ENCODE results near the gene SPAG6. TPM values are rescaled to one million over a fixed set of nuclear protein-coding genes. Genes with fewer than 3 reads are reported as not detected.
A peak's percentile ranks its signal among the peaks of the same experiment; 100 is the strongest.
"Not testable (repeated sequence)": the region's sequence is repeated elsewhere in the genome, so short reads cannot be mapped to it uniquely, and the experiment has no call there.

SPAG6 gene
- total RNA-seq, 1 donor from 2014 or later = not detected

DNA sequence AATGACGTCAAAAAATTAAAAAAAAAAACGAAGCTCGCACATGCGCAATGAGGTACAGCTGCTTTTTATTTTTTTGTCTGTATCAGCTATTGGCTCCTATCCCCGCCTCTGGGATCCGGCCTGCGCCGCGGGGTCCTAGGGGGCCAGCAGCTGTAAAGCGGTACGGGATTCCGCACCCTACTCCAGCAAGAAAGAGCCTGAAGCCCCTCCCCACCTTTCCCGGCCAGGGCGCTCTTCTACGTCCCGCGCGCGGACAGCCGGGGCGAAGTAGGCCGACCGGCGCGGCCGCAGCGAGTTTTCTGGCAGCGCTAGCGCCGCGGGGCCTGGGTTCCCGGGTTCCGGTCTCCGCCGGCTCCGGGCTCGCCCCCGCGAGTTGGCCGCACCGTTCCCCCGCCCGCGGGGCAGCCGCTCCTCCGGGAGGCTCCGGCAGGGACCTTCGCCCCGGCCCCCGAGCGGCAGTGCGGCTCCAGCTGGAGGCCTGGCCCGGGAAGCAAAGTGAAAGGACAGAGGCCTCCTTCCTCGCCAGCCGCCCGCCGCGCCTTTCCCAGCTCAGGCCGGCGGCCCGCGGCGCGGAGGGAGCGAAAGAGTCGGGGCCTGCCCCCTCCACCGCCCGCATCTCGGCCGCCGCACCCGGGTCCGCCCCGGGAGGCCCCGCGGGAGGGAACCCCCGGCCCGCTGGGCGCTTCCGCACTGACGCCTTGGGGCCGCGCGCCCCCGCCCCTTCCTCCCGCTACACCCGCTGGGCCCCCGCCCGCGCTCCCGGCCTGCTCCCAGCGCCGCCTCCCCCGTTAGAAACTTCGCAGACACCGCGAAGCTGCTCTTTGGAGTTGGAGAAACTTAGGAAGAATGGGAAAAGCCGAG lies 4.7 kb upstream of the SPAG6 start:
- peak; percentile 91 for DNase-seq
- Mint-ChIP-seq H3K27ac (peak overlapping the region; percentile 92), H3K27me3 (peaks cover 68% of the 10 kb centered on the region), H3K9me3 (no peaks in the 10 kb centered on the region), H3K36me3 (ENCODE audit: low read depth) (no peaks in the 10 kb centered on the region), H3K4me1 (peaks cover 40% of the 10 kb centered on the region), H3K4me3 (peak overlapping the region; percentile 77)
- intact Hi-C loops (cut with micrococcal nuclease) = loop anchor here (1.0 to 10.0 kb wide), 9 partner anchors 19 to 1166 kb away; partner anchors contain the start of genes BMI1 and DNAJC1

DNA sequence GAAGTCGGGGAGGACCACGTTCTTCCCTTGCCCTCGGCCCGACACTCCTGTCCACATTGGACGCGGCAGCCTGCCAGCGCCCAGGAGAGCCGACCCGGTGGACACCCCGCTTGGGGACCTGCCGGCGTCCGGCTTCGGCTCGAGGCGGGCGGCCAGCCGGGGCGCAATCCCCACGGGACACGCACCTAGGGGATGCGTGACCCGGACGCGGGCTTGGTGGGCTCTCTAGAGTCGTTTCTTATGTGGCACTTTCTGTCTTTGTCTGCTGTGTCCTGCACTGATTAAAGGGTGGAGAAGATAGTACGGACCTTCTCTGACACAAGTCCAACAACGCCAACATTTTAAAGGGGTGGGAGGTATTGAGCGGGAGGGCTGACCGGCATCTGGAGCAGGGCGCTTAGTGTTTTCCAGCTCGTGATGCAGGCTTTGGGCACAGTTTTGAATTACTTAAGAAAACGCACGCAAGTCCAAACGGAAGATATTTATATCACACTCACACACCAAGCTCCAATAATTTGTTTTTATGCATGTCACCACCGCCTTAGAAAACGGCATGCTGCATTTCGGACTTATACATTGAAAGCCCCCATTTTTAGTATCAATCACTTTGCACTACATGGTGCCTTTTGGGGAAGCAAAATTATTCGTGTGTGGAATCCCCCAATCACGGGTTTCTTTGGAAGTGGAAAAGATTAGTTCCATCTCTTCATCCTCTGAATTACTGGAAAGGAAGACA lies 3.9 kb upstream of the SPAG6 start:
- DNase-seq = no peak
- H3K4me1 Mint-ChIP-seq = peaks cover 40% of the 10 kb centered on the region
- intact Hi-C loops (cut with micrococcal nuclease) = loop anchor here (1.0 to 10.0 kb wide), 8 partner anchors 25 to 1167 kb away; partner anchors contain the start of gene DNAJC1

DNA sequence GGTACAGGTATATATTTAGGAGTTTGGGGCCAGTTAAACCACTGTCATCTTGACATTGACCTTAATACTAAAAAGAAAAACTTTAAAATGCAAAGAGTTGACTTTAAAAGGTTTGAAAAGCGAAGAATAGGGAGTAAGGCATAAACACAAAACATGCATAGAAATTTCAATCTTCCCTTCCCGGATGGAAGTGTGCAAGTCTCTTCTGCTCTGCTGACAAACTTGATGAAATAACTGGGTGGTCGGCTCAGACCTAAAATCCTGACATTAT lies 3.4 kb upstream of the SPAG6 start:
- H3K27ac Mint-ChIP-seq = no peak overlapping the region
- H3K27me3 Mint-ChIP-seq = peaks cover 75% of the 10 kb centered on the region
- DNase-seq = no peak
- peaks cover 7% of the 10 kb centered on the region for H3K9me3 Mint-ChIP-seq
- intact Hi-C loops (cut with micrococcal nuclease) = loop anchor here (1.0 to 10.0 kb wide), 9 partner anchors 25 to 1167 kb away; partner anchors contain the start of gene DNAJC1
- peak overlapping the region; percentile 77 for H3K4me3 Mint-ChIP-seq
- H3K36me3 Mint-ChIP-seq (ENCODE audit: low read depth) = peaks cover 3% of the 10 kb centered on the region
- peaks cover 39% of the 10 kb centered on the region for H3K4me1 Mint-ChIP-seq

More for the DNA sequence above, 3.9 kb upstream of the SPAG6 start:
- Mint-ChIP-seq H3K4me3 (peak overlapping the region; percentile 77), H3K9me3 (peaks cover 5% of the 10 kb centered on the region), H3K36me3 (ENCODE audit: low read depth) (peaks cover under 1% of the 10 kb centered on the region), H3K27ac (peak overlapping the region; percentile 66), H3K27me3 (peaks cover 74% of the 10 kb centered on the region)

DNA sequence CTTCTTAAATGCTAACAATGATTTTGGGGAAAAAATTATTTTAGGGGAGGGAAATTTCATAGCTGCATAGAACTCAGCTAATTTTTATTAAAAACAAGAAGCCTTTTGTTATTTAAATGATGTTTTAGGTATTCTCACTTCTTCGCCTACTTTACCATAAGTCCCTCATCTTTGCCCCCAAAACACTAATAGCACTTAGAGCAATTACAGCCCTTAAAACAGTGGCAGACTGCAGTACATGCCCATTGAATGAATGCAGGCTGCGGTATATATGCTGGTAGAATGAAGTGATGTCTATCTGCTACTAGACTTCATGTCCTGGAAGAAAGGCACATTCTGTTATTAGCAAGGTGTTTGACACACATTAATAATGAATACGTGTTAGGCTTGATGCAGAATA lies 2.9 kb upstream of the SPAG6 start:
- peaks cover 35% of the 10 kb centered on the region for H3K4me1 Mint-ChIP-seq
- intact Hi-C loops (cut with micrococcal nuclease) = loop anchor here (1.0 to 10.0 kb wide), 5 partner anchors 133 to 1168 kb away; no protein-coding TSS in a partner anchor
- DNase-seq = no peak
- peaks cover 7% of the 10 kb centered on the region for H3K9me3 Mint-ChIP-seq
- H3K36me3 Mint-ChIP-seq (ENCODE audit: low read depth) = peaks cover 3% of the 10 kb centered on the region
- H3K27ac Mint-ChIP-seq = no peak overlapping the region
- H3K27me3 Mint-ChIP-seq = peaks cover 73% of the 10 kb centered on the region
- no peak overlapping the region for H3K4me3 Mint-ChIP-seq

DNA sequence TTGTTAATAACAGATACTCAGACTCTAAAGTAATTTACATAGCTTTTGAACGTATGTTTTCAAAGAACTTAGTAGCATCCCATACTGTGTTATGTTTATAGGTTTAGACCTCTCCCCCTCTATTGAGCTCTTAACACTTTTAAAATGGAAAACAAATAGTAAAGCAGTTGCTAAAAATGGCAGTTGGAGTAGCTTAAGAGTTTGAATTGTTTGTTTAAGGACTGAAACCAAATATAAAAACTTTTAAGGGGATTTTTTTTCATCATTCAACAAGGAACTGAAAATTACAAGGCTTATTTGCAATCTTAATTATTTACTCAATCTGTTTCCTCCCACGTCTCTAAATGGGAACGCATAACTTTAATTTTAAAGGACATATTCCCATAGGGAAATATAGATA lies 1.6 kb upstream of the SPAG6 start:
- peaks cover 73% of the 10 kb centered on the region for H3K27me3 Mint-ChIP-seq
- H3K36me3 Mint-ChIP-seq (ENCODE audit: low read depth) = peaks cover 3% of the 10 kb centered on the region
- DNase-seq = no peak
- H3K9me3 Mint-ChIP-seq = peaks cover 7% of the 10 kb centered on the region
- H3K27ac Mint-ChIP-seq = no peak overlapping the region
- no peak overlapping the region for H3K4me3 Mint-ChIP-seq
- H3K4me1 Mint-ChIP-seq = peaks cover 29% of the 10 kb centered on the region
- intact Hi-C loops (cut with micrococcal nuclease) = loop anchor here (1.0 to 10.0 kb wide), 5 partner anchors 10 to 1169 kb away; no protein-coding TSS in a partner anchor

DNA sequence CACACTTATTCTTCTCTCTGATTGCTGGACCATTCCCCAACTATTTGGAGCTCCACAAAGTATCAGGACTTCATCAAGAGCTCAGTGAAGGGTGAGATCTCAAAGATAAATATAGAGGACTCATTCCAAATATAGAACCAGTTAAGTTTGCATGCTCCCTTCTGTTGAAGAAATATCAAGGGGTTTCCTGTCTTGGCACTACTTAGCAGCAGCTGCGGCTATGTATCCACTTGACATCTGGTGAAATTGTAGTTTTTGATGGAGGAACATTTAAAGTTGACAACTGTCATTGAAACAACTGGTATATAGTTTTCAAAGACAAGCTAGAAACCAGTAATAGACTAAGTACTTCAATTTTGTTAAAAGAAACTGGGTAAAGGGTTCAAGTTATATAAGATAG lies 1.0 kb upstream of the SPAG6 start:
- Mint-ChIP-seq H3K4me3 (peak overlapping the region; percentile 68), H3K27ac (peak overlapping the region; percentile 29), H3K27me3 (peaks cover 72% of the 10 kb centered on the region), H3K36me3 (ENCODE audit: low read depth) (peaks cover 3% of the 10 kb centered on the region), H3K4me1 (peaks cover 25% of the 10 kb centered on the region), H3K9me3 (peaks cover 7% of the 10 kb centered on the region)
- intact Hi-C loops (cut with micrococcal nuclease) = loop anchor here (5.0 to 10.0 kb wide), 4 partner anchors 827 to 1169 kb away; no protein-coding TSS in a partner anchor
- no peak for DNase-seq

DNA sequence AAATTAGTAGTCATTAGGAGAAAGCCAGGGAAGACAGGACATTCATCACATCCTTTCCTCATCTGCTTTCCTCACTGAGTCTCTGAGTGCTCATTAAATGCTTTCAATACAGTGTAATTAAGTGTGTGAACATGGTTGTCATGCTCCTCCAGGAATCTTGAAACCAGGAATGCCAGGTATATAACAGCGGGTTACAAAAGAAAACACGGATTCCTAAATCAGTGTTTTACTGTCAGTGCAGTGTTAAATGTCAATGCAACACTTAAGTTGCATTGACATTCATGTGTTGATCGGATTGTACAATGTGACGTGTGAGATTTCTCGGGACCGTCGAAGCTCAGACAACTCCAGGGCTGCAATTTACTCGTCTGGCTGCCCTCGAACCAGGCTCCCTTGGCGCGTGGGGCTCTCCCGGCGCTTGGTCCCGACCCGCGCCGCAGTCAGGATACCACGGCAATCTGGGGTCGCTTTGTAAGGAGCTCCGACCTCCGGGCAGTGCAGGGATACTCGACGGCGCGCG lies 455 bp upstream of the SPAG6 start:
- DNase-seq = no peak
- Mint-ChIP-seq H3K27ac (peak overlapping the region; percentile 18), H3K27me3 (peaks cover 71% of the 10 kb centered on the region), H3K4me1 (peaks cover 23% of the 10 kb centered on the region), H3K36me3 (ENCODE audit: low read depth) (peaks cover 3% of the 10 kb centered on the region), H3K9me3 (peaks cover 7% of the 10 kb centered on the region), H3K4me3 (peak overlapping the region; percentile 68)
- intact Hi-C loops (cut with micrococcal nuclease) = loop anchor here (5.0 to 10.0 kb wide), 5 partner anchors 642 to 1170 kb away; no protein-coding TSS in a partner anchor

DNA sequence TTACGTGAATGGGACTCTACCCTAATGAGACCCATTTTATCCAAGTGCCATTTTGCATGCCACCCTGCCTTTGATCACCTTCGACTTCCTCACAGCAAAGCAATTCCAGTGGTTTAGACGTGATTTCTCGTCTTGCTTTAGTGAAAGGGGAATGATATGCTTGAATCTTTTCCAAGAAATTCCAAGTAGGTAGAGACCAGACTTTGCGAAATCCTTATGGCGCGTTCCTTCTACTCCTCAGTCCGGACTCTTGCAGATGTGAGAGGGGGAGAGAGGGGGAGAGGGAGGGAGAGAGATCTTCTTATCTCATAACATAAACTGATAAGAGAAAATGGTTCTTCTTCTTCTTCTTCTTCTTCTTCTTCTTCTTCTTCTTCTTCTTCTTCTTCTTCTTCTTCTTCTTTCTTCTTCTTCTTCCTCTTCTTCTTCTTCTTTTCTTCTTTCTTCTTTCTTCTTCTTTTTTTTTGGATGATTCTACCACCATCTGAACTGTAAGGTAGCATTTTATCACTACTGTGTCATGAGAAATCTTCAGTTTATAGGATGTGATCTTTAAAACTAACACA lies 883 bp downstream of the SPAG6 start:
- intact Hi-C loops (cut with micrococcal nuclease) = loop anchor here (5.0 to 10.0 kb wide), 2 partner anchors 641 to 1171 kb away; no protein-coding TSS in a partner anchor
- Mint-ChIP-seq H3K4me3 (peak overlapping the region; percentile 46), H3K36me3 (ENCODE audit: low read depth) (peaks cover 3% of the 10 kb centered on the region), H3K4me1 (peaks cover 20% of the 10 kb centered on the region), H3K9me3 (peaks cover 7% of the 10 kb centered on the region), H3K27me3 (peaks cover 70% of the 10 kb centered on the region), H3K27ac (peak overlapping the region; percentile 67)
- no peak for DNase-seq

DNA sequence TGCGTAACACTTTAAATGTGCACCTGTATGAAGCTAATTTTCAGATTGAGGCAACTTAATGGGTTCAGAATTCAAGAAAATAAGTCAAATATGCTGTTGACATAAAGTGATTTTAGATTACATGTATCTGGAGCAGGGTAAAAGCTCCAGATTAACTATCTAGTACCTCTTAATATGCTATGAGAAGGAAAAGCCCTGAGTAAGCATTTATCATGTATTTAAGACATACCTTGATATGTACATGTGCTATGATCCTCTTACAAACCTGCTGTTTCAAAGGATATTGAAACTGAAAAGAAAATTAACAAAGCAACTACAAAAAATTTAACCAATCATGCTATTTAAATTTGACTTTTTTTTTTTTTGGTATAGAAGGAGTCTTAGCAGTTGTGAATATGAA lies 4.5 kb downstream of the SPAG6 start:
- peaks cover 47% of the 10 kb centered on the region for H3K27me3 Mint-ChIP-seq

DNA sequence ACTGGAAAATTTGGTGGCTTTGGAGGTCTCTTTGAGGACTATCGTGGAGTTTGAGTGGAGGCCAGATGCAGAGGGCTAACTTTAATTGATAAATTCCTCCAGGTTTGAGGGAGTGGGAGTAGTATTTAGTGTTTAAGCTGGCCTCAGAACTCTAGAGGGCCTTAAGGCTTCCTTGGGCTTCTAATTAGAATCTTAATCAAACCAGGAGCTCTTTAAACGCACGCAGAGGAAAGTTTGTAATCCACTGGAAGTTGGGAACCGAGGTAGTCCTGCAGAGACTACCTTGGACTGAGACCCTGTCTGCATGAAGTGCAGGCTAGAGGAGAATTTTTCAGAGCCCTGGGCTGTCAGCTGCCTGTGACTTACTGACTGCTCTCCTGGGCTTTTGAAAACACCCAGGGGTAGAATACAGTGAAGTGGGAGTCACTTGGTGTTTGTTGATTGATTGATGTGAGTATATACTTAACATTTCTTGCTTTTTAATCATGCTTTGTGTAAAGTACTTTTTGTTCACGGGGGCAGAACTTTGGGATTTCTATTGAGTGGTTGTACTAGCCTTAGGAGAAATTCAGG lies 5.9 kb downstream of the SPAG6 start:
- Mint-ChIP-seq H3K9me3 (peaks cover 4% of the 10 kb centered on the region), H3K36me3 (ENCODE audit: low read depth) (peaks cover 3% of the 10 kb centered on the region), H3K27ac (no peak overlapping the region), H3K4me1 (peaks cover 2% of the 10 kb centered on the region), H3K4me3 (no peak overlapping the region), H3K27me3 (peaks cover 38% of the 10 kb centered on the region)
- intact Hi-C loops (cut with micrococcal nuclease) = no loop called here
- DNase-seq = no peak

More for the DNA sequence above, 4.5 kb downstream of the SPAG6 start:
- intact Hi-C loops (cut with micrococcal nuclease) = loop anchor here (5.0 to 10.0 kb wide), 2 partner anchors 638 to 1175 kb away; no protein-coding TSS in a partner anchor
- Mint-ChIP-seq H3K4me1 (peaks cover 4% of the 10 kb centered on the region), H3K9me3 (peaks cover 7% of the 10 kb centered on the region), H3K36me3 (ENCODE audit: low read depth) (peaks cover 3% of the 10 kb centered on the region), H3K27ac (no peak overlapping the region), H3K4me3 (no peak overlapping the region)
- no peak for DNase-seq

DNA sequence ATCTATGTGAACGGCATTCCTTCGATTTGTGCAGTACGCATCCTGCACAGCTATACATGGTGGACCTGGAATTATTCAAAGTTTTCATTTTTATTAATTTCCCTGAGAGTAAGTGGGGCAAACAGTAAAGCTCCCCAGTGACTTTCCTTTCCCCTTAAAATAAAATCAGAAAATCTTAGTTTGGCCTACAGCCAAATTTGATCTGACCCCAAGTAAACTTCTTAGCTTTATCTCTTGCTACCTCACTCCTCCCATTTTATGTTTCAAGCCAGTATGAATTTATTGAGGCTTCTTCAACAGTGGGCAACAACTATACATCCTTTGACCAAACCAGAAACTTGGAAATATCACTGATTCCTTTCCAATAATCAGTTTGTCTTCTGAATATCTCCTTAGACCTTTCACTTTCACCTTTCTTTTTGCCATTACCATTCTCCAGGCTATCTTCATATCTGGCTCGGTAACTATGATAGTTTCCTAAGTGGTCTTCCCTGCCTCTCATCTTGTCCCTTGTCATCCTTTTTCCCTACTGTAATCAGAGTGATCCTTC lies 11.1 kb downstream of the SPAG6 start:
- Mint-ChIP-seq H3K4me3 (no peak overlapping the region), H3K36me3 (ENCODE audit: low read depth) (no peaks in the 10 kb centered on the region), H3K4me1 (no peaks in the 10 kb centered on the region), H3K27me3 (peaks cover 18% of the 10 kb centered on the region), H3K9me3 (no peaks in the 10 kb centered on the region), H3K27ac (no peak overlapping the region)
- no peak for DNase-seq
- intact Hi-C loops (cut with micrococcal nuclease) = no loop called here

DNA sequence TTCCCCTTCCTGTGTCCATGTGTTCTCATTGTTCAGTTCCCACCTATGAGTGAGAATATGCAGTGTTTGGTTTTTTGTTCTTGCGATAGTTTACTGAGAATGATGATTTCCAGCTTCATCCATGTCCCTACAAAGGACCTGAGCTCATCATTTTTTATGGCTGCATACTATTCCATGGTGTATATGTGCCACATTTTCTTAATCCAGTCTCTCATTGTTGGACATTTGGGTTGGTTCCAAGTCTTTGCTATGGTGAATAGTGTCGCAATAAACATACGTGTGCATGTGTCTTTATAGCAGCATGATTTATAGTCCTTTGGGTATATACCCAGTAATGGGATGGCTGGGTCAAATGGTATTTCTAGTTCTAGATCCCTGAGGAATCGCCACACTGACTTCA lies 12.5 kb downstream of the SPAG6 start:
- H3K36me3 Mint-ChIP-seq (ENCODE audit: low read depth); H3K9me3 Mint-ChIP-seq; H3K4me1 Mint-ChIP-seq; DNase-seq; H3K4me3 Mint-ChIP-seq; intact Hi-C loops (cut with micrococcal nuclease); H3K27ac Mint-ChIP-seq: not testable (repeated sequence)
- peaks cover 18% of the 10 kb centered on the region for H3K27me3 Mint-ChIP-seq

DNA sequence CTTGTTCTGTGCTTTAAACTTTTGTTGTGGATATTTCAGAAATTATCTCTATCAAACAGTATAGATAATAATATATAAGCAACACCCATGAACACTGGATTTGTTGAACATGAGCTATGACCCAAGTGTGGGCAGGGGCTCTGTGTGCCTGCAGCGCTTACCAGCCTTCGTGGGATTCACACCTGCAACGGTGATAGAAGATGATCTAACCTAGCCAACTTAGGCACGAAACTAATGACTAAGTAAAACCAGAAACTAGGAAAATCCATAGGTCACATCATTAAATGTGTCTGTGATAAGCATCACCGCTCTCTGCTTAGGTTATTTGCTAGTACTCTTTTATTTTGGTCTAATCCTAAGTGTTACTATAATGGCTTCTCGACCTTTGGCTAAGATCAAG lies 18.0 kb downstream of the SPAG6 start:
- no peak overlapping the region for H3K27ac Mint-ChIP-seq
- no peak for DNase-seq
- H3K36me3 Mint-ChIP-seq (ENCODE audit: low read depth) = no peaks in the 10 kb centered on the region
- intact Hi-C loops (cut with micrococcal nuclease) = loop anchor here (2.0 kb wide), 1 partner anchor 15 kb away; no protein-coding TSS in a partner anchor
- H3K4me3 Mint-ChIP-seq = no peak overlapping the region
- H3K4me1 Mint-ChIP-seq = peaks cover 21% of the 10 kb centered on the region
- H3K9me3 Mint-ChIP-seq = peaks cover 3% of the 10 kb centered on the region
- H3K27me3 Mint-ChIP-seq = peaks cover 1% of the 10 kb centered on the region
